Measurements from ENCODE around the gene RYR2. TPM values are rescaled to one million over a fixed set of nuclear protein-coding genes. Genes with fewer than 3 reads are reported as not detected.

Gene RYR2
- polyA plus RNA-seq, 3 donors from 2014 or later, result 0.12 to 0.18 TPM; not detected in 1

DNA sequence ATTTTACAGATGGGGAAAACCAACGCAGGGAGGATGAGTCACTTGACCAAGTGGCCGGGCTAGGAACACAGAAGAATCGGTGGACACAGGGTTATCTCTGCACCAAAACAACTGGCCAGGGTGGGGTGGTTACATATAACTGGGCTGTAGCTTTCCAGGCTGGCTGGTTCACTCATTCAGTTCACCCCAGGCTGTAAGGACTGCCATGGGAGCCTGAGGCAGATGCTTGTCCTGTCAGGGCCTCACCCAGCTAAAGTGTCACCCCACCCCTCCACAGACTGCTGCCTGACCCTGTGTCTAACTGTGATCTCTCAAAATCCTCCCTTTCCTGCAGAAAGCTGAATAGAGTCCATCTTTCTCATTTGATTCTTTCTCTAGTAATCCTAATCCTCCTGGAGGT lies 387.3 kb downstream of the RYR2 start:
- peaks cover 1 to 5% (median 2%) of the 10 kb centered on the region in 3 donors for H3K27me3 Mint-ChIP-seq (ENCODE audit: low read depth in 3 of 3)
- no peak for DNase-seq
- H3K4me3 Mint-ChIP-seq, result no peak overlapping the region
- no peak overlapping the region for H3K27ac Mint-ChIP-seq
- no peaks in the 10 kb centered on the region for H3K4me1 Mint-ChIP-seq
- H3K36me3 Mint-ChIP-seq, result no peaks in the 10 kb centered on the region
- peaks cover 0 to 5% (median 1%) of the 10 kb centered on the region in 6 donors for H3K9me3 Mint-ChIP-seq

DNA sequence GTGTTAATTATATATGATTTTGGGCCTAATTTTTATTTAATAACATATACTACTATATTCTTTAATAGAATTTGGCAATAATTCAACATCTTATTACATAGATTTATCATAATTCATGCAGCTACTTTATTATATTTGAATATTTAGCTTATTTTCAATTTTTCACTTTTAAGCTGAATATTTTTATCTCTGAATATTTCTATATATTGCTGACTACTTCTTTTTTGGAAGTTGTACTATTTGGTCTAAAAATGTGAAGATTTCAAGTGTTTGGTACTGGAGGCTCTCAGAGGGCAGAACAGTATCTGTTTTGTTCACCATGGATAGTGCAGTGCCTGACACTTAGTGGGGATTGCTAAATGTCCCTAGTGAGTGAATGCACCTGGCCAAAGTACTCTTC lies 389.5 kb downstream of the RYR2 start:
- no peaks in the 10 kb centered on the region for H3K36me3 Mint-ChIP-seq
- H3K4me3 Mint-ChIP-seq, result no peak overlapping the region
- no peaks in the 10 kb centered on the region for H3K4me1 Mint-ChIP-seq
- peaks cover 1 to 2% (median 2%) of the 10 kb centered on the region in 3 donors for H3K27me3 Mint-ChIP-seq (ENCODE audit: low read depth in 3 of 3)
- DNase-seq, result no peak
- H3K9me3 Mint-ChIP-seq, result peaks cover 0 to 5% (median 0%) of the 10 kb centered on the region in 6 donors
- H3K27ac Mint-ChIP-seq, result no peak overlapping the region

- no peaks in the 10 kb centered on the region for H3K36me3 Mint-ChIP-seq
- no peak overlapping the region for H3K4me3 Mint-ChIP-seq
- no peaks in the 10 kb centered on the region for H3K4me1 Mint-ChIP-seq
- H3K27me3 Mint-ChIP-seq (ENCODE audit: low read depth in 3 of 3), result peaks cover 0 to 2% (median 0%) of the 10 kb centered on the region in 3 donors
- H3K9me3 Mint-ChIP-seq, result peaks cover 2 to 12% (median 6%) of the 10 kb centered on the region in 6 donors
- no peak overlapping the region for H3K27ac Mint-ChIP-seq
- no peak for DNase-seq
Measured at GRCh38 chr1:237440346-237440745, 398.4 kb downstream of the RYR2 start.

GRCh38 chr1:237444120-237444790 lies 402.3 kb downstream of the RYR2 start:
- H3K4me1 Mint-ChIP-seq, result no peaks in the 10 kb centered on the region
- peaks cover 0 to 1% (median 1%) of the 10 kb centered on the region in 3 donors for H3K27me3 Mint-ChIP-seq (ENCODE audit: low read depth in 3 of 3)
- no peak overlapping the region for H3K4me3 Mint-ChIP-seq
- no peak overlapping the region for H3K27ac Mint-ChIP-seq
- no peaks in the 10 kb centered on the region for H3K36me3 Mint-ChIP-seq
- peaks cover 4 to 15% (median 5%) of the 10 kb centered on the region in 6 donors for H3K9me3 Mint-ChIP-seq
- DNase-seq, result no peak

DNA sequence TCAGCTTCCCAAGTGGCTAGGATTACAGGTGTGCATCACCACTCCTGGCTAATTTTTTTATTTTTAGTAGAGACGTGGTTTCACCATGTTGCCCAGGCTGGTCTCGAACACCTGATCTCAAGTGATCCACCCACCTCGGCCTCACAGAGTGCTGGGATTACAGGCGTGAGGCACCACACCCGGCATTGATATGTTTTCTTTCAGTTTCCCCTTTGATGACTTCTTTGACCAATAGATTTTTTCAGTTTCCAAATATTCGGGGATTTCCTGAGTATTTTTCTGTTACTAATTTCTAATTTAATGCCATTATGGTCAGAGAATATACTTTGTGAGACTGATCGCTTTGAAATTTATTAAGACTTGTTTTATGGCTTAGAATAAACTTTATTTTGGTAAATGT lies 406.1 kb downstream of the RYR2 start:
- Mint-ChIP-seq H3K36me3 (no peaks in the 10 kb centered on the region), H3K9me3 (peaks cover 5 to 10% (median 6%) of the 10 kb centered on the region in 6 donors), H3K27ac (no peak overlapping the region)

GRCh38 chr1:237457573-237457972 lies 415.6 kb downstream of the RYR2 start:
- H3K9me3 Mint-ChIP-seq, result peaks cover 0 to 9% (median 1%) of the 10 kb centered on the region in 6 donors
- no peaks in the 10 kb centered on the region for H3K36me3 Mint-ChIP-seq
- DNase-seq, result no peak
- H3K27me3 Mint-ChIP-seq (ENCODE audit: low read depth in 3 of 3), result peaks cover 0 to 1% (median 0%) of the 10 kb centered on the region in 3 donors
- no peak overlapping the region for H3K4me3 Mint-ChIP-seq
- H3K4me1 Mint-ChIP-seq, result no peaks in the 10 kb centered on the region
- H3K27ac Mint-ChIP-seq, result no peak overlapping the region

More for the DNA sequence above, 406.1 kb downstream of the RYR2 start:
- peaks cover 0 to 1% (median 0%) of the 10 kb centered on the region in 3 donors for H3K27me3 Mint-ChIP-seq (ENCODE audit: low read depth in 3 of 3)
- H3K4me3 Mint-ChIP-seq, result no peak overlapping the region
- H3K4me1 Mint-ChIP-seq, result no peaks in the 10 kb centered on the region
- no peak for DNase-seq

DNA sequence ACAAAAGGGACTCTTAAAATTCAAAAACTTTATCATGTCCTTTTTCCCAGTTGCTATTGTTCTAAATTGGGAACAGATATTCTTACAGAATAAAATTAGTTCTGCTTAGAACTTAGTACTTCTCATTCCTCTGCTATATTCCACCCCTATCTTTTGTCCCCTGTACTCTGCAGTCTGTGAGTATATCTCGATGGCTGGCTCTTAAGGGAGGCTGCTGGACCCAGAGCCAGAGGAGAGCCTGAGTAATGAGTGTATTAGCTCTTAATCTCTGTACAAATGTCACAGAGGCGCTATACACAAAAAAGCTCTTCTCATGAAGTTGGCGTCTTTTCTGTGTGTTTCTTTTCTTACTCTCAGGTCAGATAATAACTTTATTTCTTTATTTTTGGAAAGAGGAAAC lies 425.3 kb downstream of the RYR2 start:
- no peak overlapping the region for H3K27ac Mint-ChIP-seq
- peaks cover 0 to 7% (median 3%) of the 10 kb centered on the region in 6 donors for H3K9me3 Mint-ChIP-seq
- H3K36me3 Mint-ChIP-seq, result no peaks in the 10 kb centered on the region
- DNase-seq, result no peak
- no peaks in the 10 kb centered on the region for H3K4me1 Mint-ChIP-seq
- H3K4me3 Mint-ChIP-seq, result no peak overlapping the region
- H3K27me3 Mint-ChIP-seq (ENCODE audit: low read depth in 3 of 3), result peaks cover 0 to 2% (median 0%) of the 10 kb centered on the region in 3 donors

DNA sequence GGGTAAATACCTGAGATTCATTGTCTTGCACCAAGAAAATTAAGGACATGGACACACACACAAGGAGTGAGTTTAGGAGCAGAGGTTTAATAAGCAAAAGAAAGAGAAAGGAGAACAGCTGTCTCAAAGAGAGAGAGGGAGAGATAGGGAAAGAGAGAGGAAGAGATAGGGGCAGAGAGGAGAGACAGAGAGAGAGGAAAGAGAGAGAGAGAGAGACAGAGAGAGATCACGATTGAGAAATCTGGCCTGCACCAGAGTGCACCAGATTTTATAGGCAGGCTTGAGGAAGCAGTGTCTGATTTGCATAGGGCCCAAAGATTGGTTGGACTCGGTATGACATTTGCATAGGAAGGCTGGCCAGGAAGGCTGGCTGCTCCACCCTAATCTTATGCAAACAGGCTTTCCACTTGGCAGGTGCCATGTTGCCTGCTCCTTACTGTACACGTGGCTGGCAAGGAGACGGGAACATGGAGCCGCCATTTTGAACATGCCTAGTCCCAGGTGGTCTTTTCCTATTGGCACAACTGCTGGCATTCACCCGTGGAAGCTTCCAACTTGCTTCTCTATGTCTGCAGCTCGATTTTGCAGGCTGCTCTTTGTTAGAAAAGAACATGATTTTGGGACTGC lies 428.8 kb downstream of the RYR2 start:
- Mint-ChIP-seq H3K4me3 (no peak overlapping the region), H3K4me1 (no peaks in the 10 kb centered on the region), H3K9me3 (peaks cover 0 to 7% (median 2%) of the 10 kb centered on the region in 6 donors), H3K27ac (no peak overlapping the region), H3K36me3 (no peaks in the 10 kb centered on the region), H3K27me3 (ENCODE audit: low read depth in 3 of 3) (peaks cover 0 to 2% (median 2%) of the 10 kb centered on the region in 3 donors)
- DNase-seq, result no peak

DNA sequence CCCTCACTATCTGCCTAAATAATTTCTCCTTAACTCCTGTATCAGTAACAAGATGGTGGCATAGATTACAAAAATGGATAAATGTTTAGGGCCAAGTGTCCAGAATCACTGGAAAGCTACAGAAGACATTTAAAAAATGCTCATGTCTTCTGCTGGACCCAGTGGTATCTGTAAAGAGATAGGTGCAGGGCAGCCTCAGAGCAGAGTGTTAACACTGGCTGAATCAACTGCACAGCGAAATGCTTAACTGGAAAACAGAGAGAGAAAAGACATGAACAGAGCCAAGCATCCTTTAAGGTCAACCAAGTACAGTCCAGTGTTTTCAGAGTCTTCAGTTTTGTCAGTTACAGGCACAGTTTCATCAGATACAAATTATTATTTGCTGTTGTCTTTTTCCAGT lies 429.4 kb downstream of the RYR2 start:
- peaks cover 0 to 2% (median 2%) of the 10 kb centered on the region in 3 donors for H3K27me3 Mint-ChIP-seq (ENCODE audit: low read depth in 3 of 3)
- DNase-seq, result no peak
- H3K4me1 Mint-ChIP-seq, result no peaks in the 10 kb centered on the region
- no peak overlapping the region for H3K27ac Mint-ChIP-seq
- peaks cover 0 to 7% (median 2%) of the 10 kb centered on the region in 6 donors for H3K9me3 Mint-ChIP-seq
- H3K36me3 Mint-ChIP-seq, result no peaks in the 10 kb centered on the region
- H3K4me3 Mint-ChIP-seq, result no peak overlapping the region

DNA sequence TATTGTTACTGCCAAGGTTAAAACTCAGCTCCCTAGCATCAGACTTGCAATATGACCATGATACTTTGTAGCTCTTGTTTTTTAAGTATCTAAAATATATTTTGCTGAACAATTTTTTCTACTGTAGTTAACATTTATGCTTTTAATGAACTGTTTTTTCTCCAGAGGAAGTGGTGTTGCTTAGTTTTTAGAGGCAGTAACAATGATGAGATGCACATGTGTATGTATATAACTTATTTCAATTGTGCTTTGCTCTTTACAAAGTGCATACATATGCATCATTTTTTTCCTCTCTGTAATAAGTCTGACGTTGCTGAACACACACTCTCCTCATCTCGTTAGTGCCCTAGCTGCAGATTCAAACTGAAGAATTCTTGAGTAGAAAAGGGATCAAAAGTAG lies 430.0 kb downstream of the RYR2 start:
- H3K27ac Mint-ChIP-seq, result no peak overlapping the region
- peaks cover 0 to 7% (median 2%) of the 10 kb centered on the region in 6 donors for H3K9me3 Mint-ChIP-seq
- no peak for DNase-seq
- H3K4me1 Mint-ChIP-seq, result no peaks in the 10 kb centered on the region
- peaks cover 0 to 2% (median 2%) of the 10 kb centered on the region in 3 donors for H3K27me3 Mint-ChIP-seq (ENCODE audit: low read depth in 3 of 3)
- no peaks in the 10 kb centered on the region for H3K36me3 Mint-ChIP-seq
- no peak overlapping the region for H3K4me3 Mint-ChIP-seq

GRCh38 chr1:237473854-237474253 lies 431.9 kb downstream of the RYR2 start:
- Mint-ChIP-seq H3K36me3 (no peaks in the 10 kb centered on the region), H3K4me3 (no peak overlapping the region), H3K27ac (no peak overlapping the region), H3K4me1 (no peaks in the 10 kb centered on the region), H3K9me3 (peaks cover 0 to 7% (median 3%) of the 10 kb centered on the region in 6 donors), H3K27me3 (ENCODE audit: low read depth in 3 of 3) (peaks cover 0 to 5% (median under 1%) of the 10 kb centered on the region in 3 donors)
- no peak for DNase-seq

GRCh38 chr1:237478082-237478481 lies 436.1 kb downstream of the RYR2 start:
- peaks cover 0 to 5% (median 0%) of the 10 kb centered on the region in 3 donors for H3K27me3 Mint-ChIP-seq (ENCODE audit: low read depth in 3 of 3)
- H3K4me1 Mint-ChIP-seq, result no peaks in the 10 kb centered on the region
- peaks cover 2 to 24% (median 4%) of the 10 kb centered on the region in 6 donors for H3K9me3 Mint-ChIP-seq
- DNase-seq, result no peak
- H3K4me3 Mint-ChIP-seq, result no peak overlapping the region
- H3K27ac Mint-ChIP-seq, result no peak overlapping the region
- H3K36me3 Mint-ChIP-seq, result no peaks in the 10 kb centered on the region

GRCh38 chr1:237478842-237479241 lies 436.9 kb downstream of the RYR2 start:
- DNase-seq, result no peak
- Mint-ChIP-seq H3K9me3 (peaks cover 3 to 26% (median 5%) of the 10 kb centered on the region in 6 donors), H3K4me1 (no peaks in the 10 kb centered on the region), H3K27ac (no peak overlapping the region), H3K36me3 (no peaks in the 10 kb centered on the region), H3K27me3 (ENCODE audit: low read depth in 3 of 3) (peaks cover 0 to 5% (median 0%) of the 10 kb centered on the region in 3 donors), H3K4me3 (no peak overlapping the region)

DNA sequence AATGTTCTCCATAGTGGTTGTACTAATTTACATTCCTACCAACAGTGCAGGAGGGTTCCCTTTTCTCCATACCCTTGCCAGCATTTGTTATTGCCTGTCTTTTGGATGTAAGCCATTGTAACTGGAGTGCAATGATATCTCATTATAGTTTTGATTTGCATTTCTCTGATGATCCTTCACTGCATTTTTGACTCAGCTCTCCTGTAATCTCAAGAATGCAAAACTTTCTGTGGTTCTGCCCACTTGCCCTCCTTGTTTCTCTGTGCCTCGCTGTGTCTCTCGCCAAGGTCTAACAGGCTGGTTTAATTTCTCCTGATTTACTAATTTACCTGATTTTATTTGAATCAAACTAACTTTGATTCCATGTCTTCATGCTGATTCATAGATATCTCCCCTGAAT lies 440.8 kb downstream of the RYR2 start:
- Mint-ChIP-seq H3K27ac (no peak overlapping the region), H3K36me3 (no peaks in the 10 kb centered on the region), H3K9me3 (peaks cover 4 to 26% (median 6%) of the 10 kb centered on the region in 6 donors), H3K4me3 (no peak overlapping the region), H3K27me3 (ENCODE audit: low read depth in 3 of 3) (peaks cover 0 to 3% (median 0%) of the 10 kb centered on the region in 3 donors), H3K4me1 (no peaks in the 10 kb centered on the region)
- no peak for DNase-seq

Measured in immature natural killer cell (primary cell).